ENCODE data around the gene NCOA1. TPM values are rescaled to one million over a fixed set of nuclear protein-coding genes. Genes with fewer than 3 reads are reported as not detected.

The NCOA1 gene
- total RNA-seq, 1 donor from 2014 or later = 29.0 TPM

GRCh38 chr2:24611631-24612030, 120.6 kb downstream of the NCOA1 start:
- H3K27ac Mint-ChIP-seq (ENCODE audit: unreplicated experiment) = no peak overlapping the region
- no peaks in the 10 kb centered on the region for H3K27me3 Mint-ChIP-seq (ENCODE audit: unreplicated experiment)
- peaks cover 26% of the 10 kb centered on the region for H3K9me3 Mint-ChIP-seq (ENCODE audit: unreplicated experiment)
- TF ChIP-seq, protein P1, sequence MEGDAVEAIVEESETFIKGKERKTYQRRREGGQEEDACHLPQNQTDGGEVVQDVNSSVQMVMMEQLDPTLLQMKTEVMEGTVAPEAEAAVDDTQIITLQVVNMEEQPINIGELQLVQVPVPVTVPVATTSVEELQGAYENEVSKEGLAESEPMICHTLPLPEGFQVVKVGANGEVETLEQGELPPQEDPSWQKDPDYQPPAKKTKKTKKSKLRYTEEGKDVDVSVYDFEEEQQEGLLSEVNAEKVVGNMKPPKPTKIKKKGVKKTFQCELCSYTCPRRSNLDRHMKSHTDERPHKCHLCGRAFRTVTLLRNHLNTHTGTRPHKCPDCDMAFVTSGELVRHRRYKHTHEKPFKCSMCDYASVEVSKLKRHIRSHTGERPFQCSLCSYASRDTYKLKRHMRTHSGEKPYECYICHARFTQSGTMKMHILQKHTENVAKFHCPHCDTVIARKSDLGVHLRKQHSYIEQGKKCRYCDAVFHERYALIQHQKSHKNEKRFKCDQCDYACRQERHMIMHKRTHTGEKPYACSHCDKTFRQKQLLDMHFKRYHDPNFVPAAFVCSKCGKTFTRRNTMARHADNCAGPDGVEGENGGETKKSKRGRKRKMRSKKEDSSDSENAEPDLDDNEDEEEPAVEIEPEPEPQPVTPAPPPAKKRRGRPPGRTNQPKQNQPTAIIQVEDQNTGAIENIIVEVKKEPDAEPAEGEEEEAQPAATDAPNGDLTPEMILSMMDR (IDR thresholded peaks at IDR 0.05) = no peak
- DNase-seq (ENCODE audit: extremely low spot score, unreplicated experiment) = no peak
- peaks cover 16% of the 10 kb centered on the region for H3K36me3 Mint-ChIP-seq (ENCODE audit: unreplicated experiment)
- H3K4me1 Mint-ChIP-seq (ENCODE audit: unreplicated experiment) = peaks cover 3% of the 10 kb centered on the region
- no peak overlapping the region for H3K4me3 Mint-ChIP-seq (ENCODE audit: unreplicated experiment)

DNA sequence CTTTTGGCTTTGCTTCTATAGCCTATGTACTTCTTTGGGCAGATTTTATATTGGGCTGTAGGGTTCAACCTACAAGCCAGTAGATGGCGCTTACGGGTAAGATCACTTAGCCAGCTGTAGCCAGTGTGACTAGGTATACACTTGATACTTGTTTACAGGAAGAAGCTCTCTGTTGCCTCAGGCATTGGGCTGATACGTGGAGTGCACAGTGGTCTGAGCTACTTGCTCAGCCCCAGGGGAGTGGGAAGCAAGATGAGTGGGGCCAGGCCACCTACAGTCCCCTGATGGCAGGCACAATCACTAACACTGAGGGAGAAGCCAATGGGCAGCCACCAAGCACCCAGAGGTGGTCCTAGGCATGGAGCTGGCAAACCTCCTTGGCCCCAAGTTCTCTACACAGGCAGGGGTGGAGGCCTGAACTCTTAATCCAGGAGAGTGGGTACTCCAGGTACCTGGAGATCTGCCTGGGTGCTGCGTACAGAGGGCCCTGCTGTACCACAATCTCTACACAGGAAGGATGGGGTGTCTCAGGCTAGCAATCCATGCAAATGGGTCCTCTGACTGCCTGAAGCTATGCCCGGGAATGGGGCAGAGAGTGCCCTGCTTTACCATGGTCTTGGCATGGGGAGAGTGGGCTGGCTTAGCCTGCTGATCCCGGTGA, 122.2 kb downstream of the NCOA1 start:
- no peak overlapping the region for H3K4me3 Mint-ChIP-seq (ENCODE audit: unreplicated experiment)
- TF ChIP-seq, protein P1 (IDR thresholded peaks at IDR 0.05) = no peak
- H3K27ac Mint-ChIP-seq (ENCODE audit: unreplicated experiment) = no peak overlapping the region
- peaks cover 16% of the 10 kb centered on the region for H3K36me3 Mint-ChIP-seq (ENCODE audit: unreplicated experiment)
- no peaks in the 10 kb centered on the region for H3K27me3 Mint-ChIP-seq (ENCODE audit: unreplicated experiment)
- peaks cover 3% of the 10 kb centered on the region for H3K4me1 Mint-ChIP-seq (ENCODE audit: unreplicated experiment)
- DNase-seq (ENCODE audit: extremely low spot score, unreplicated experiment) = no peak
- H3K9me3 Mint-ChIP-seq (ENCODE audit: unreplicated experiment) = peaks cover 26% of the 10 kb centered on the region

GRCh38 chr2:24616616-24617015, 125.6 kb downstream of the NCOA1 start:
- peaks cover 14% of the 10 kb centered on the region for H3K9me3 Mint-ChIP-seq (ENCODE audit: unreplicated experiment)
- H3K4me1 Mint-ChIP-seq (ENCODE audit: unreplicated experiment) = no peaks in the 10 kb centered on the region
- TF ChIP-seq, protein P1 (IDR thresholded peaks at IDR 0.05) = no peak
- H3K36me3 Mint-ChIP-seq (ENCODE audit: unreplicated experiment) = peaks cover 6% of the 10 kb centered on the region
- no peak overlapping the region for H3K4me3 Mint-ChIP-seq (ENCODE audit: unreplicated experiment)
- no peak for DNase-seq (ENCODE audit: extremely low spot score, unreplicated experiment)
- no peaks in the 10 kb centered on the region for H3K27me3 Mint-ChIP-seq (ENCODE audit: unreplicated experiment)
- no peak overlapping the region for H3K27ac Mint-ChIP-seq (ENCODE audit: unreplicated experiment)

- Mint-ChIP-seq H3K4me3 (ENCODE audit: unreplicated experiment) (no peak overlapping the region), H3K27ac (ENCODE audit: unreplicated experiment) (no peak overlapping the region), H3K27me3 (ENCODE audit: unreplicated experiment) (no peaks in the 10 kb centered on the region), H3K36me3 (ENCODE audit: unreplicated experiment) (peaks cover 3% of the 10 kb centered on the region), H3K4me1 (ENCODE audit: unreplicated experiment) (peaks cover 1% of the 10 kb centered on the region), H3K9me3 (ENCODE audit: unreplicated experiment) (peaks cover 8% of the 10 kb centered on the region)
- no peak for DNase-seq (ENCODE audit: extremely low spot score, unreplicated experiment)
- TF ChIP-seq, protein P1 (IDR thresholded peaks at IDR 0.05) = no peak
Measured at GRCh38 chr2:24617424-24617823, 126.4 kb downstream of the NCOA1 start.

- TF ChIP-seq, protein P1 (IDR thresholded peaks at IDR 0.05) = no peak
- Mint-ChIP-seq H3K27ac (ENCODE audit: unreplicated experiment) (no peak overlapping the region), H3K4me3 (ENCODE audit: unreplicated experiment) (no peak overlapping the region), H3K4me1 (ENCODE audit: unreplicated experiment) (peaks cover 1% of the 10 kb centered on the region), H3K9me3 (ENCODE audit: unreplicated experiment) (peaks cover under 1% of the 10 kb centered on the region), H3K27me3 (ENCODE audit: unreplicated experiment) (no peaks in the 10 kb centered on the region), H3K36me3 (ENCODE audit: unreplicated experiment) (no peaks in the 10 kb centered on the region)
- DNase-seq (ENCODE audit: extremely low spot score, unreplicated experiment) = no peak
Measured at GRCh38 chr2:24618144-24618543, 127.1 kb downstream of the NCOA1 start.

Data from osteocyte (in vitro differentiated cells).